Suprapubic skin (tissue), 4 donors: ENCODE results near the gene SRD5A1. TPM values are rescaled to one million over a fixed set of nuclear protein-coding genes. Genes with fewer than 3 reads are reported as not detected.

Experiments used
- DNase-seq, 2 donors: peaks; one replicate each; pipeline ENCODE4 v3.0.0-alpha.2; 2019; ENCODE audit warnings: low spot score in 2 of 2
- H3K27ac ChIP-seq: fragments of 200-600 bp; sonication (generic); one replicate; pipeline ENCODE4 v1.5.1; 2019
- H3K27me3 ChIP-seq: fragments of 200-600 bp; sonication (generic); one replicate; pipeline ENCODE4 v1.5.1; 2019
- H3K36me3 ChIP-seq: fragments of 200-600 bp; sonication (generic); one replicate; pipeline ENCODE4 v1.5.1; 2019
- H3K4me1 ChIP-seq: fragments of 200-600 bp; sonication (generic); one replicate; pipeline ENCODE4 v1.5.1; 2019
- H3K4me3 ChIP-seq: fragments of 200-600 bp; sonication (generic); one replicate; pipeline ENCODE4 v1.5.1; 2019; ENCODE audit warnings: mild to moderate bottlenecking
- H3K9me3 ChIP-seq: fragments of 200-600 bp; sonication (generic); one replicate; pipeline ENCODE4 v1.5.1; 2019
- EP300 ChIP-seq: sonication (generic); formaldehyde crosslinking; IDR thresholded peaks from one replicate; pipeline ENCODE4 v1.6.1; 2017; ENCODE audit warnings: antibody characterized with exemption
- POLR2A ChIP-seq, 2 donors: fragments of 450-650 bp; IDR thresholded peaks; one replicate each; pipeline ENCODE4 v1.6.1; 2017; ENCODE audit warnings: antibody characterized with exemption in 2 of 2, mild to moderate bottlenecking in 2 of 2, moderate library complexity in 2 of 2
- POLR2AphosphoS5 ChIP-seq, 3 donors: sonication (generic); formaldehyde crosslinking; IDR thresholded peaks; one replicate each; pipeline ENCODE4 v1.6.1; 2017; ENCODE audit warnings: antibody characterized with exemption in 3 of 3
- WGBS: methylation state at CpG from one replicate; pipeline ENCODE4 v1.1.5; 2018; 5-methylcytosine and 5-hydroxymethylcytosine counted together
- total RNA-seq, 4 donors: library from RNA; depleted of rRNA; stranded (reverse); fragments of >200 nt; gene quantifications; one replicate each; pipeline ENCODE4 v1.1.0, GENCODE V29; 2016
- TF ChIP-seq, protein P1 (sequence below), 2 donors: fragments of 200-600 bp in 1 of 2; fragments of 450-650 bp in 1 of 2; sonication (generic) in 1 of 2; IDR thresholded peaks; one replicate each; pipeline ENCODE4 v1.5.1; 2016 to 2019; ENCODE audit warnings: antibody characterized with exemption in 2 of 2, mild to moderate bottlenecking in 1 of 2, moderate library complexity in 1 of 2

The SRD5A1 gene
- total RNA-seq, 4 donors from 2014 or later: 62.7 to 86.8 (median 74.8) TPM

DNA sequence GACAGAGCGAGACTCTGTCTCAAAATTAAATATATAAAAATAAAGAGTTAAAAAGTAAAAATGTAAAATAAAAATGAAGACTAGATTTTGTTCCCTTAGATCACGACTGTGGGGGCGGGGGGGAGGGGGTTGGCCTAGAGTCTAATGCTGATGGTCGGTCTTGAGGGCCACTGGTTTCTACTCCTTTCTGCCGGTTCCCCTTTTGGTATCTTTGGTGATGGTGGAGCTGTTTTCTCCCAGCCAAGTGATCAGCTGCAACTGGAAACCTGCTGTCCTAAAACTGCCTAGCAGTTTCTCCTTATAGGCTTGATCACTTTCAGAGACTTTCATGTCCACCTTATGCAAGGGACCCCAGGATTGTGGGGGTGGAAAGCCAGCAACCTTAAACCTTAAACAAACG is 1.1 kb downstream of the SRD5A1 start:
- TF ChIP-seq POLR2A (IDR thresholded peaks at IDR 0.05): no peak
- TF ChIP-seq POLR2AphosphoS5 (IDR thresholded peaks at IDR 0.05): no peak
- TF ChIP-seq, protein P1, sequence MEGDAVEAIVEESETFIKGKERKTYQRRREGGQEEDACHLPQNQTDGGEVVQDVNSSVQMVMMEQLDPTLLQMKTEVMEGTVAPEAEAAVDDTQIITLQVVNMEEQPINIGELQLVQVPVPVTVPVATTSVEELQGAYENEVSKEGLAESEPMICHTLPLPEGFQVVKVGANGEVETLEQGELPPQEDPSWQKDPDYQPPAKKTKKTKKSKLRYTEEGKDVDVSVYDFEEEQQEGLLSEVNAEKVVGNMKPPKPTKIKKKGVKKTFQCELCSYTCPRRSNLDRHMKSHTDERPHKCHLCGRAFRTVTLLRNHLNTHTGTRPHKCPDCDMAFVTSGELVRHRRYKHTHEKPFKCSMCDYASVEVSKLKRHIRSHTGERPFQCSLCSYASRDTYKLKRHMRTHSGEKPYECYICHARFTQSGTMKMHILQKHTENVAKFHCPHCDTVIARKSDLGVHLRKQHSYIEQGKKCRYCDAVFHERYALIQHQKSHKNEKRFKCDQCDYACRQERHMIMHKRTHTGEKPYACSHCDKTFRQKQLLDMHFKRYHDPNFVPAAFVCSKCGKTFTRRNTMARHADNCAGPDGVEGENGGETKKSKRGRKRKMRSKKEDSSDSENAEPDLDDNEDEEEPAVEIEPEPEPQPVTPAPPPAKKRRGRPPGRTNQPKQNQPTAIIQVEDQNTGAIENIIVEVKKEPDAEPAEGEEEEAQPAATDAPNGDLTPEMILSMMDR (IDR thresholded peaks at IDR 0.05): no peak
- no peak for TF ChIP-seq EP300
- no peaks in the 10 kb centered on the region for H3K9me3 ChIP-seq
- 14% methylated on average over 6 of the region's 6 CpGs for WGBS
- peaks cover 17% of the 10 kb centered on the region for H3K36me3 ChIP-seq
- peak overlapping the region; percentile 94 for H3K4me3 ChIP-seq
- DNase-seq: no peak
- H3K27ac ChIP-seq: peak overlapping the region; percentile 92
- H3K4me1 ChIP-seq: peaks cover 64% of the 10 kb centered on the region
- H3K27me3 ChIP-seq: no peaks in the 10 kb centered on the region

DNA sequence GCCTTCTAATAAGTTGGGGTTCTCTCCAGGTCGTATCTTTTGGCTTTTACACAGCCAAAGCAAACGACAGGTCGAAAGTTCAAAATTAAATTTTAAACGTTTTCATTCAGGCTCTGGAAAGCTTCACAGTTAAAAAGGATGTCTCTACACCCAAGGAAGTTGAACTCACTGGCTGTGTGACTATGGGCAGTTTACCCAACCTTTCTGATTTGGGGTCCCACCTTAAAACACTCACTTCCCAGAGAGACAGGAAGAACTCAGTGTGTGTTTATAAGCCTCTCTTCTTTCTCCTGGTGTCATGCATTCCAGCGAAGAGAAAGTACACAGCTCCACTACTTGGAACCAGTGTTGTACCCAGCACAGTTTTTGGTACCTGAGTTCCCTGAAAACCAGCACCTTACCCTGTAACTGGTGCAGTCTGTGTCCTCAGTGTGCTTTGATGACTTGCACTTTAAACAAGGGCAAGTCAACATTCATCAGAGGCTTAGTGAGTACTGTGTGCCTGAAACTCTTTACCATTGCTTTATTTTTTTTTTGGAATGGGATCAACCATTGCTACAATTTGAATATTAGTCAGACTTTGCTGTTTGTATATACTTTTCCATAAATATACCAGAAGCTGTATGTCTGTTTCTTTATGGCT is 1.7 kb downstream of the SRD5A1 start:
- Histone ChIP-seq H3K36me3 (peaks cover 11% of the 10 kb centered on the region), H3K27me3 (no peaks in the 10 kb centered on the region), H3K9me3 (no peaks in the 10 kb centered on the region), H3K4me3 (peak overlapping the region; percentile 94), H3K27ac (peak overlapping the region; percentile 92), H3K4me1 (peaks cover 64% of the 10 kb centered on the region)
- TF ChIP-seq EP300: no peak
- no peak for DNase-seq
- 55% methylated on average over 5 of the region's 5 CpGs for WGBS

DNA sequence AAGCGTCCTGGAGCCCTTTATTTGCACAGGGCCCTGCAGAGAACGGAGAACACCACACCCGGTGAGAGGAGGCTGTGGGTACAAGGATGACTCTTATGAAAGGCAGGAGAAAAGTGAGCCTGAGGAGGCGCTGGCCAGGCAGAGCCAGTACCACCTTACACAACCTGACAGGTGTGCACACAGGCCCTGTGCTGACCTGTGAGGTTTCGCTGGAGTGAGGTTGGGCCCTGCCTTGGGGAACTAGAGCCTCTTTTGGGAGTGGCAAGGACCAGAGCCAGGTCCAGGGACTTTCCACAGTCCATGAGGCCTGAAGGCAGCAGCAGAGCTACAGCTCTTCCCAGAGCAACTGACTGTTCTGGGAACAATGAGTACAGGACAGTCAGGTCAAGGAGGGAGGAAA is 3.1 kb downstream of the SRD5A1 start:
- H3K4me3 ChIP-seq: no peak overlapping the region

DNA sequence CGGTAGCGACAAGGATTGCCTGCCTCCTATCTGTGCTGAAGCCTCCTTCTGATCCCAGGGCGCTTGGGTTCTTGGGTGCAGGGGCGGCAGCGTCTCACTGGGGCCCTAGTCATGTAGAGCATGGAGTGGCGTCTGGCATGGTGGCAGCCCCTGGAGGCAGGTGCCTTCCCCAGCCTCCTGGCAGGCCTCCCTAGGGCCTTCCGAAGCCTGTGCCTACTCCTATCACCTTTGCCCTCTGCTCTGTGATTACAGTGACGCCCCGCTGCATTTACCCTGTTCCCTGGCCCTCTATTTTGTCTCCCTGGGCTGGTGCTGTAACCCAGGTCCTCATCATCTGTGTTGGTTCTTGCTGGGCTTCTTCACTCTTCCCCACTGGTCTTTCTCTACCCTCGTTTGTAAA is 3.8 kb downstream of the SRD5A1 start:
- Histone ChIP-seq H3K9me3 (no peaks in the 10 kb centered on the region), H3K27me3 (no peaks in the 10 kb centered on the region), H3K4me1 (peaks cover 53% of the 10 kb centered on the region), H3K27ac (peak overlapping the region; percentile 80), H3K4me3 (no peak overlapping the region), H3K36me3 (no peaks in the 10 kb centered on the region)
- no peak for DNase-seq
- 83% methylated on average over 10 of the region's 10 CpGs for WGBS
- TF ChIP-seq EP300 (no peak), POLR2AphosphoS5 (IDR thresholded peaks at IDR 0.05) (no peak), POLR2A (IDR thresholded peaks at IDR 0.05) (no peak)
- TF ChIP-seq, protein P1 (IDR thresholded peaks at IDR 0.05): no peak

More for the DNA sequence above, 3.1 kb downstream of the SRD5A1 start:
- Histone ChIP-seq H3K27ac (peak overlapping the region; percentile 80), H3K27me3 (no peaks in the 10 kb centered on the region), H3K36me3 (no peaks in the 10 kb centered on the region), H3K9me3 (no peaks in the 10 kb centered on the region), H3K4me1 (peaks cover 60% of the 10 kb centered on the region)
- TF ChIP-seq POLR2A (IDR thresholded peaks at IDR 0.05): no peak
- peak in 1 of 3 donors; percentile 15 for TF ChIP-seq POLR2AphosphoS5 (IDR thresholded peaks at IDR 0.05)
- 39% methylated on average over 5 of the region's 5 CpGs for WGBS
- DNase-seq: no peak

DNA sequence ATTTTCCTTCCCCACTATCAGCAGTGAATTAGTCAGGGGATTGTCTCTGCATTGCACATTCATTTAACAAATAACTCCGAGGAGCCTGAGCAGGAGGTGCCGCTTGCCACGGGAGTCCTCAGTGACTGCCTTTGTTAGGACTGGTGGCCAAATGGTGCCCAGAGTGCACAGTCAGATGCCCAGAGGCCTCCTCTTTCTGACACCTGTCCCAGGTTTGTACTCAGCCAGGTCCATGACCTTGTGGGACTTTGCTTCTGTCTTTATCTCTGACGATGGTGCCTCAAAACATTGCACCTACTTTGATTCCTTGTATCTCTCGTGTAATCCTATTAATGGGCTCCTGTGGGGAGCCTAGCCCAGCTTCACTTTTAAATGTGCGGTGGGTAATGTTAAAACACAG is 4.3 kb downstream of the SRD5A1 start:
- 82% methylated on average over 6 of the region's 6 CpGs for whole genome bisulfite sequencing
- Histone ChIP-seq H3K9me3 (no peaks in the 10 kb centered on the region), H3K36me3 (no peaks in the 10 kb centered on the region), H3K27me3 (no peaks in the 10 kb centered on the region), H3K4me1 (peaks cover 49% of the 10 kb centered on the region), H3K4me3 (no peak overlapping the region), H3K27ac (peak overlapping the region; percentile 80)
- no peak for DNase-seq
- TF ChIP-seq EP300 (no peak), POLR2A (IDR thresholded peaks at IDR 0.05) (no peak), POLR2AphosphoS5 (IDR thresholded peaks at IDR 0.05) (no peak)
- TF ChIP-seq, protein P1 (IDR thresholded peaks at IDR 0.05): no peak

DNA sequence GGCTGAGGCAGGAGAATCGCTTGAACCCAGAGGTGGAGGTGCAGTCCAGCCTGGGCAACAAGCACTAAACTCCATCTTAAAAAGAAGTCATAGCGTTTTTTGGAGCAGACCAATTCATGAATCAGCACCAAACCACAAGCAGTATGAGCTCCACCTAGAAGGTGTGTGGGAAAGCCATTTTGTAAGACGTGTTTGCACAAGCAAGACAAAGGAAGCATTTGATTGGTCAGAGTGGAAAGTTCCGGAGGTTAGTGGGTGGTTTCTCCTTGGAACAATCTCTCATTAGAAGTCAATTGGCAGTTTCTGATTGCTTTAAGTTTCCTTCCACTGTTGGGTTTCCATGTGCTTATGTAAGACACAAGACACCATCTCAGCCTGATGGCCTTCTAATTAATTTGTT is 5.0 kb downstream of the SRD5A1 start:
- H3K9me3 ChIP-seq: no peaks in the 10 kb centered on the region
- TF ChIP-seq EP300 (no peak), POLR2A (IDR thresholded peaks at IDR 0.05) (no peak), POLR2AphosphoS5 (IDR thresholded peaks at IDR 0.05) (no peak)
- TF ChIP-seq, protein P1 (IDR thresholded peaks at IDR 0.05): no peak
- H3K4me1 ChIP-seq: peaks cover 49% of the 10 kb centered on the region
- no peaks in the 10 kb centered on the region for H3K36me3 ChIP-seq
- H3K27me3 ChIP-seq: no peaks in the 10 kb centered on the region
- H3K27ac ChIP-seq: peak overlapping the region; percentile 80
- WGBS: 63% methylated on average over 4 of the region's 4 CpGs
- no peak overlapping the region for H3K4me3 ChIP-seq
- DNase-seq: no peak
